K562 (cell line): ENCODE data around the gene PHF5A. TPM values are rescaled to one million over a fixed set of nuclear protein-coding genes. Genes with fewer than 3 reads are reported as not detected.

ENCODE experiments used
- ATF1 ChIP-seq, 2 experiments: fragments of 450-650 bp in 1 of 2; IDR thresholded peaks; 2 replicates each; pipeline ENCODE4 v1.6.1; 2016; ENCODE audit warnings: missing compliant biosample characterization in 1 of 2, missing genetic modification characterization in 1 of 2
- CBX3 ChIP-seq, 2 experiments: IDR thresholded peaks; 1 replicate in 1 of 2; 2 replicates in 1 of 2; pipeline ENCODE4 v1.6.1; 2012; ENCODE audit warnings: inconsistent platforms in 2 of 2, low read length in 2 of 2, borderline replicate concordance in 1 of 2, control low read depth in 1 of 2
- CBX8 ChIP-seq: fragments of 200-600 bp; sonication (generic); IDR thresholded peaks from 2 replicates; pipeline ENCODE4 v1.6.1; 2012; ENCODE audit warnings: borderline replicate concordance, mixed run types, low read depth, mild to moderate bottlenecking, moderate library complexity, mixed read lengths, low read length, control low read depth, inconsistent platforms; ENCODE audit not compliant: poor library complexity, severe bottlenecking; ENCODE audit errors: extremely low read depth
- CHCHD3 ChIP-seq: fragments of 250-450 bp; sonication (Bioruptor Pico); IDR thresholded peaks from 2 replicates; pipeline ENCODE4 v2.1.2; 2022; ENCODE audit warnings: mild to moderate bottlenecking
- GABPB1 ChIP-seq: sonication (generic); formaldehyde crosslinking; IDR thresholded peaks from 2 replicates; pipeline ENCODE4 v1.8.0; 2022; ENCODE audit warnings: mild to moderate bottlenecking, missing genetic modification reagents
- HDAC6 ChIP-seq: IDR thresholded peaks from 2 replicates; pipeline ENCODE4 v1.6.1; 2012; ENCODE audit warnings: low read depth, mild to moderate bottlenecking, control low read depth, inconsistent platforms, low read length, moderate library complexity
- HMG20A ChIP-seq: fragments of 450-650 bp; formaldehyde crosslinking; conservative IDR thresholded peaks from 2 replicates; pipeline ENCODE4 v1.4.0; 2020; ENCODE audit warnings: mild to moderate bottlenecking, mixed read lengths
- KDM2B ChIP-seq: fragments of 250-450 bp; sonication (Bioruptor Pico); IDR thresholded peaks from 2 replicates; pipeline ENCODE4 v1.8.0; 2021; ENCODE audit warnings: mild to moderate bottlenecking, moderate library complexity
- MYBL2 ChIP-seq, 2 experiments: fragments of 450-650 bp in 1 of 2; sonication (generic) in 1 of 2; formaldehyde crosslinking in 1 of 2; IDR thresholded peaks; 2 replicates each; pipeline versions ENCODE4 v1.6.1 to v1.8.1; 2017 to 2022; ENCODE audit warnings: borderline replicate concordance in 1 of 2, inconsistent platforms in 1 of 2, low read depth in 1 of 2, mild to moderate bottlenecking in 1 of 2, missing genetic modification reagents in 1 of 2, moderate library complexity in 1 of 2
- NRF1 ChIP-seq, 2 experiments: fragments of 450-650 bp; IDR thresholded peaks in 1 of 2; conservative IDR thresholded peaks in 1 of 2; 2 replicates each; pipeline ENCODE4 v1.6.1; 2014; ENCODE audit warnings: mild to moderate bottlenecking in 2 of 2
- PHF8 ChIP-seq: fragments of 200-600 bp; sonication (generic); IDR thresholded peaks from 2 replicates; pipeline ENCODE4 v1.6.1; 2012; ENCODE audit warnings: mixed run types, mild to moderate bottlenecking, inconsistent platforms, low read length, moderate library complexity, borderline replicate concordance
- PRDM10 ChIP-seq: fragments of 450-650 bp; IDR thresholded peaks from 2 replicates; pipeline ENCODE4 v1.6.1; 2018; ENCODE audit not compliant: partially characterized antibody
- PRMT5 ChIP-seq: sonication (generic); formaldehyde crosslinking; IDR thresholded peaks from 2 replicates; pipeline ENCODE4 v1.5.0; 2020; ENCODE audit warnings: missing genetic modification reagents
- PTRF ChIP-seq: fragments of 450-650 bp; IDR thresholded peaks from 2 replicates; pipeline ENCODE4 v1.6.1; 2016; ENCODE audit warnings: mild to moderate bottlenecking, missing genetic modification characterization, missing compliant biosample characterization
- SMARCA4 ChIP-seq: fragments of 450-650 bp; IDR thresholded peaks from 2 replicates; pipeline ENCODE4 v1.6.1; 2016
- SPI1 ChIP-seq: IDR thresholded peaks from 2 replicates; pipeline ENCODE4 v1.6.1; 2011; ENCODE audit warnings: low read depth, low read length, control low read depth, borderline replicate concordance
- SREBF2 ChIP-seq: sonication (generic); formaldehyde crosslinking; IDR thresholded peaks from 2 replicates; pipeline ENCODE4 v1.4.0; 2020; ENCODE audit warnings: mild to moderate bottlenecking, missing genetic modification reagents
- STAT5B ChIP-seq: fragments of 250-450 bp; sonication (Bioruptor Pico); IDR thresholded peaks from 2 replicates; pipeline ENCODE4 v1.8.0; 2021; ENCODE audit warnings: mild to moderate bottlenecking, inconsistent platforms
- TAF7 ChIP-seq: fragments of 450-650 bp; IDR thresholded peaks from 2 replicates; pipeline ENCODE4 v1.6.1; 2016; ENCODE audit warnings: missing genetic modification characterization, missing compliant biosample characterization
- ZNF224 ChIP-seq: sonication (generic); formaldehyde crosslinking; IDR thresholded peaks from 2 replicates; pipeline ENCODE4 v1.8.0; 2022; ENCODE audit warnings: mild to moderate bottlenecking, missing genetic modification reagents
- ZNF668 ChIP-seq: fragments of 250-450 bp; sonication (Bioruptor Pico); IDR thresholded peaks from 2 replicates; pipeline ENCODE4 v1.8.0; 2022; ENCODE audit warnings: mild to moderate bottlenecking, inconsistent platforms
- polyA plus RNA-seq, 8 experiments: library from polyadenylated mRNA; depleted of rRNA in 4 of 8; stranded (reverse) in 5 of 8; unstranded in 3 of 8; fragments of >200 nt; fragmentation: Nextera tagmentation in 2 of 8; fragmentation: Illumina TruSeq in 1 of 8; extraction: Ambion mirVana in 2 of 8; extraction: Trizol in 1 of 8; gene quantifications; 2 replicates each; pipeline versions ENCODE4 v1.2.1 to v1.2.3, GENCODE V29; 2011 to 2014; ENCODE audit warnings: inconsistent platforms in 1 of 8, missing spikeins in 1 of 8
- total RNA-seq, 7 experiments: library from RNA; depleted of rRNA in 6 of 7; stranded (reverse); fragments of >200 nt in 6 of 7; fragmentation: Illumina TruSeq in 2 of 7; extraction: Trizol in 2 of 7; gene quantifications; 2 replicates each; pipeline versions ENCODE4 v1.2.1 to v1.2.3, GENCODE V29; 2011 to 2021; ENCODE audit warnings: low replicate concordance in 1 of 7
- TF ChIP-seq, protein P1 (sequence below): fragments of 250-450 bp; sonication (Bioruptor Pico); IDR thresholded peaks from 2 replicates; pipeline ENCODE4 v1.8.0; 2022; ENCODE audit warnings: inconsistent platforms, mild to moderate bottlenecking, moderate library complexity, borderline replicate concordance
- TF ChIP-seq, protein P2 (sequence below): sonication (generic); formaldehyde crosslinking; IDR thresholded peaks from 2 replicates; pipeline ENCODE4 v1.8.0; 2023; ENCODE audit warnings: mild to moderate bottlenecking, missing genetic modification reagents

Gene PHF5A
- total and polyA plus RNA-seq, 9 of the 15 experiments (the other 6 are each of a cell fraction or from before 2014, with no cell fraction given) = 14.2 to 144 (median 101) TPM

DNA sequence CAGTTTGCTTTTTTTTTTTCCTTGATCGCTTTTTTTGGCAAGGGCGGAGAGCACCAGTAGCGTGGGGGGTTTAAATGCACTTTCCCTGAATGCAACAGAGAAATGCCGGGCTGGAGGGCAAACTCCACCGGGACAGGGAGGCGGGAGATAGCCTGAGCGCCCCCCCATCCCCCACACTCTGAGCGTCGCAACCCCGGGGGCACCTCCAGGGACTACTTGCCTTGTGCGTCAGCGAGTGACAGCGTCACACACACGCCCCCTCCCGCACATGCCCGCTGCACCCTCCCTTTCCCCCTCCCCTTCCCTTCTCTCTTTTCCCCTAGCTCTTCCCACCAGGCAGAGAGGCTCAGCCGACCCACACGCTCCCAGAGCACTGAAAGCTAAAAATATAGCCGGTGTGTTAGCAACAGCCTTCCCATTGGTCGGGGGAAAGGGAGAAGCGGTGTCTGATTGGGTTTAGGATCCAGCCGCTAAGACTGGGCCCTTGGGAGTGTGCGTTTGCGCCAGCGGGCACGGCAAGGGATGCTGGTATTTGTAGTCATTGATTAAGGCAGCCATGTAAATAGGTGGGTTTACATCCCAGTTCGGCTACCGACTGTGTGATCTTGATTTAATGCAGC lies 20.2 kb downstream of the PHF5A start (continued):
- TF ChIP-seq GABPB1 (CRISPR knock-in tag) = peak; percentile 42; the same call in 1 of the 2 replicates
- no peak for TF ChIP-seq SPI1
- TF ChIP-seq, protein P1, sequence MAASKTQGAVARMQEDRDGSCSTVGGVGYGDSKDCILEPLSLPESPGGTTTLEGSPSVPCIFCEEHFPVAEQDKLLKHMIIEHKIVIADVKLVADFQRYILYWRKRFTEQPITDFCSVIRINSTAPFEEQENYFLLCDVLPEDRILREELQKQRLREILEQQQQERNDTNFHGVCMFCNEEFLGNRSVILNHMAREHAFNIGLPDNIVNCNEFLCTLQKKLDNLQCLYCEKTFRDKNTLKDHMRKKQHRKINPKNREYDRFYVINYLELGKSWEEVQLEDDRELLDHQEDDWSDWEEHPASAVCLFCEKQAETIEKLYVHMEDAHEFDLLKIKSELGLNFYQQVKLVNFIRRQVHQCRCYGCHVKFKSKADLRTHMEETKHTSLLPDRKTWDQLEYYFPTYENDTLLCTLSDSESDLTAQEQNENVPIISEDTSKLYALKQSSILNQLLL = no peak
- TF ChIP-seq, protein P2, sequence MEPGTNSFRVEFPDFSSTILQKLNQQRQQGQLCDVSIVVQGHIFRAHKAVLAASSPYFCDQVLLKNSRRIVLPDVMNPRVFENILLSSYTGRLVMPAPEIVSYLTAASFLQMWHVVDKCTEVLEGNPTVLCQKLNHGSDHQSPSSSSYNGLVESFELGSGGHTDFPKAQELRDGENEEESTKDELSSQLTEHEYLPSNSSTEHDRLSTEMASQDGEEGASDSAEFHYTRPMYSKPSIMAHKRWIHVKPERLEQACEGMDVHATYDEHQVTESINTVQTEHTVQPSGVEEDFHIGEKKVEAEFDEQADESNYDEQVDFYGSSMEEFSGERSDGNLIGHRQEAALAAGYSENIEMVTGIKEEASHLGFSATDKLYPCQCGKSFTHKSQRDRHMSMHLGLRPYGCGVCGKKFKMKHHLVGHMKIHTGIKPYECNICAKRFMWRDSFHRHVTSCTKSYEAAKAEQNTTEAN (CRISPR knock-in tag) = no peak
- no peak for TF ChIP-seq SREBF2 (CRISPR knock-in tag)
- no peak for TF ChIP-seq MYBL2 (IDR thresholded peaks at IDR 0.05; ENCODE audit: low read depth)
- TF ChIP-seq MYBL2 (CRISPR knock-in tag; IDR thresholded peaks at IDR 0.05; ENCODE audit: borderline replicate concordance) = no peak
- no peak for TF ChIP-seq ZNF224 (CRISPR knock-in tag)
- TF ChIP-seq STAT5B (CRISPR knock-in tag) = no peak
- TF ChIP-seq PTRF (tag) = no peak
- TF ChIP-seq PRMT5 (CRISPR knock-in tag) = no peak
- TF ChIP-seq HDAC6 = no peak
- TF ChIP-seq ZNF668 = no peak
- TF ChIP-seq CBX8 = no peak
- no peak for TF ChIP-seq CHCHD3 (CRISPR knock-in tag)
- peak; percentile 47; the same call in 1 of the 2 replicates for TF ChIP-seq SMARCA4
- no peak for TF ChIP-seq ATF1 (CRISPR knock-in tag; IDR thresholded peaks at IDR 0.05)
- TF ChIP-seq ATF1 (tag; IDR thresholded peaks at IDR 0.05) = peak; percentile 94
- peak; percentile 90 to 91 for TF ChIP-seq NRF1 (conservative IDR thresholded peaks at IDR 0.05 in 1 of 2, IDR thresholded peaks at IDR 0.05 in 1 of 2)
- TF ChIP-seq KDM2B = no peak
- no peak for TF ChIP-seq TAF7
- TF ChIP-seq CBX3 (IDR thresholded peaks at IDR 0.05; ENCODE audit: borderline replicate concordance in 1 of 2, low read length in 2 of 2) = no peak
- TF ChIP-seq PRDM10 = peak; percentile 39
- no peak for TF ChIP-seq HMG20A (CRISPR knock-in tag)
- no peak for TF ChIP-seq PHF8
